ENCODE data around the gene SLC35E4.
"Not testable (repeated sequence)": the region's sequence is repeated elsewhere in the genome, so short reads cannot be mapped to it uniquely, and the experiment has no call there.

SLC35E4 gene

DNA sequence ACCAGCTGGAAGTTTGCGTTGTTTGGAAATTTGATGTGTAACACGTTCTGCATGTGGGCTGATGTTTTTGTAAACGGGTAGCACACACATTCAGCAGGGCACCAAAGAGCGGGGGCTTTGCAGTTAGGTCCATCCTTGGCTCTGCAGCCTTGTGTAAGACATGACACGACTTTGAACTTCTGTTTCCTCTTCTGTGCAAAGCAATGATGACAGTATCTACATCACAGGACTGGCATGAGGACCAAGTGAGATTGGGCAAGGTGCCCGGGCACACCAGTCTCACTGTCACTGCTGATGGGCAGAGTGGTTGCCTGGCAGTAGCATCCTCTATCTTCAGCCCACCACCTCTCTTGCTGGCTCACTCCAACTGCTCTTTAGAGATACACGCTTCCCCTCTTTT lies 25.3 kb upstream of the SLC35E4 start:
- DNase-seq (ENCODE audit: low read depth in 1 of 2, low spot score in 1 of 2), result no peak

DNA sequence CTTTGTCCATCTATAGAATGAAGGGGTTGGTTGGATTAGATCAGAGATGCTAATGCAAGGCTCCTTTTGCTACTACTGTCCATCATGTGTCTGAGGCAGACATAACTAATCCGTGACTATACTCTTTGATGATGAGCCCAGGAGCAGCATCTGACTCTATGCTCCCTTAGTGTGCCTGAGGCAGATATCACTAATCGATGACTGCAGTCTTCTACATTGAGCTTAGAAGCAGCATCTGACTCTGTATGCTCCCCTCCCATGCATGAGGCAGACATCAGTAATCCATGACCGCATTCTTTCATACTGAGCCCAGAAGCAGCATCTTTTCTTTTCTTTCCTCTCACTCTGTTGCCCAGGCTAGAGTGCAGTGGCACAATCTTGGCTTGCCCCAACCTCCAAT lies 24.4 kb upstream of the SLC35E4 start:
- DNase-seq (ENCODE audit: low read depth in 1 of 2, low spot score in 1 of 2), result no peak

- no peak for DNase-seq (ENCODE audit: low read depth in 1 of 2, low spot score in 1 of 2)
Observed at GRCh38 chr22:30612789-30613188, 22.8 kb upstream of the SLC35E4 start.

DNA sequence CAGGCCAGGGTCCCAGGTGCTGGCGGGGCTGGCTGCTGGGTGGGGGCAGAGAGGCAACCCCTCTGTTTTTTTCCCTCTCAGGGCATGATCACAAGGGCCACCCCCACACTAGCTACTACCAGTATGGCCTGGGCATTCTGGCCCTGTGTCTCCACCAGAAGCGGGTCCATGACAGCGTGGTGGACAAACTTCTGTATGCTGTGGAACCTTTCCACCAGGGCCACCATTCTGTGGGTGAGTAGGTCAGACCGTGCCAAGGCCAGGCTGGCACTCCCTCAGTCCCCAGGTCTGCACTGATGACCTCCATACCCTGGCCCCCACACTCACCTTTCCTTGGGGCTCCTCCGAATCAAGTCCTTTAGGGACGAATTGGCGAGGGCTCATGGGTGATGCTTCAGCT lies 21.3 kb upstream of the SLC35E4 start:
- DNase-seq (ENCODE audit: low read depth in 1 of 2, low spot score in 1 of 2), result no peak

GRCh38 chr22:30614879-30615278 lies 20.7 kb upstream of the SLC35E4 start:
- no peak for DNase-seq (ENCODE audit: low read depth in 1 of 2, low spot score in 1 of 2)

DNA sequence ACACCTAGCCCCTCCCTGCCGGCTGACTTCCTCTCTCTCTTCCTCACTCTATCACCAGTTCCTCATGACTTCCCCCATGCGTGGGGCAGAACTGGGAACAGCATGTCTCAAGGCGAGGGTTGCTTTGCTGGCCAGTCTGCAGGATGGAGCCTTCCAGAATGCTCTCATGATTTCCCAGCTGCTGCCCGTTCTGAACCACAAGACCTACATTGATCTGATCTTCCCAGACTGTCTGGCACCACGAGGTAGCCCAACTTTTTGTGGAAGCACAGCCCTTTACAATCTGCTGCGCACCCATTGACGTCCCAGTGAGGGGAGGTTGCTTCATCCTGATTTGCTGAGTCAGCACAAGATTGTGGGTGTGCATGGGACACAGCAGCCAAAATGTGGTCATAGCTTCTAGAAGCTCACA lies 20.0 kb upstream of the SLC35E4 start:
- no peak for DNase-seq (ENCODE audit: low read depth in 1 of 2, low spot score in 1 of 2)

- DNase-seq (ENCODE audit: low read depth in 1 of 2, low spot score in 1 of 2), result no peak
Observed at GRCh38 chr22:30617819-30618218, 17.8 kb upstream of the SLC35E4 start.

DNA sequence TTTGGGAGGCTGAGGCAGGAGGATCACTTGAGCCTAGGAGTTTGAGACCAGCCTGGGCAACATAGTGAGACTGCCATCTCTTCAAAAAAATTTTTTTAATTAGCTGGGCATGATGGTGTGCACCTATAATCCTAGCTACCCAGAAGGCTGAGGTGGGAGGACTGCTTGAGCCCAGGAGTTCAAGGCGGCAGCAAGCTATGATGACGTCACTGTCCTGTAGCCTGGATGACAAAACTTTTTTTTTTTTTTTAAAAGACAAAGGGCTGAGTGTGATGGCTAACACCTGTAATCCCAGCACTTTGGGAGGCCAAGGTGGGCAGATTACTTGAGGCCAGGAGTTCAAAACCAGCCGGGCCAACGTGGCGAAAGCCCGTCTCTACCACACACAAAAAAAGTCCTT lies 15.7 kb upstream of the SLC35E4 start:
- DNase-seq (ENCODE audit: low read depth in 1 of 2, low spot score in 1 of 2), result not testable (repeated sequence)

DNA sequence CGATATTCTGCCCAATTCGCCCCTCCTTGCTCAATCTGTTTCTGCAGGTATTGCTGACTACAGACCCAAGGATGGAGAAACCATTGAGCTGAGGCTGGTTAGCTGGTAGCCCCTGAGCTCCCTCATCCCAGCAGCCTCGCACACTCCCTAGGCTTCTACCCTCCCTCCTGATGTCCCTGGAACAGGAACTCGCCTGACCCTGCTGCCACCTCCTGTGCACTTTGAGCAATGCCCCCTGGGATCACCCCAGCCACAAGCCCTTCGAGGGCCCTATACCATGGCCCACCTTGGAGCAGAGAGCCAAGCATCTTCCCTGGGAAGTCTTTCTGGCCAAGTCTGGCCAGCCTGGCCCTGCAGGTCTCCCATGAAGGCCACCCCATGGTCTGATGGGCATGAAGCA lies 9.2 kb upstream of the SLC35E4 start:
- no peak for DNase-seq (ENCODE audit: low read depth in 1 of 2, low spot score in 1 of 2)

- DNase-seq (ENCODE audit: low read depth in 1 of 2, low spot score in 1 of 2), result no peak
Observed at GRCh38 chr22:30627471-30627870, 8.1 kb upstream of the SLC35E4 start.

DNA sequence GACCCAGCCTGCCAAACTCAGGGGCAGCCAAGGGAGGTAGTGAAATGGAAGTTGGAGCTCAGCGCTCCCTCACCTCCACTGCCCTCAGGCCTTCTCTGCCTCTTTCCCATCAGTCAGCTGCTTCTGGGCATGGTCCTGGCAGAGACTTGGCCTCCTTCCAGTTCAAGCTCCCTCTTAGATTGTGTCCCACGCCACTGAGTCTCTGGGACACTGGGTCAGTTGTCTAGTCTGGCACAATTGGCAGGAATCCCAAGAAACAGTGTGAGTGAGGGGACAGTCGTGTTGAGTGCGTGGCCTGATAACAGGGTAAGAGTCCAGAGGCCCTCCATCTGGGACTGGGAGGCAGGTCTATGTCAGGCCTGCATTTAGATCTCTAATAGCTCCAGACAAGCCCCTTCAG lies 7.1 kb upstream of the SLC35E4 start:
- DNase-seq (ENCODE audit: low read depth in 1 of 2, low spot score in 1 of 2), result no peak

GRCh38 chr22:30631469-30631868 lies 4.1 kb upstream of the SLC35E4 start:
- not testable (repeated sequence) for DNase-seq (ENCODE audit: low read depth in 1 of 2, low spot score in 1 of 2)

DNA sequence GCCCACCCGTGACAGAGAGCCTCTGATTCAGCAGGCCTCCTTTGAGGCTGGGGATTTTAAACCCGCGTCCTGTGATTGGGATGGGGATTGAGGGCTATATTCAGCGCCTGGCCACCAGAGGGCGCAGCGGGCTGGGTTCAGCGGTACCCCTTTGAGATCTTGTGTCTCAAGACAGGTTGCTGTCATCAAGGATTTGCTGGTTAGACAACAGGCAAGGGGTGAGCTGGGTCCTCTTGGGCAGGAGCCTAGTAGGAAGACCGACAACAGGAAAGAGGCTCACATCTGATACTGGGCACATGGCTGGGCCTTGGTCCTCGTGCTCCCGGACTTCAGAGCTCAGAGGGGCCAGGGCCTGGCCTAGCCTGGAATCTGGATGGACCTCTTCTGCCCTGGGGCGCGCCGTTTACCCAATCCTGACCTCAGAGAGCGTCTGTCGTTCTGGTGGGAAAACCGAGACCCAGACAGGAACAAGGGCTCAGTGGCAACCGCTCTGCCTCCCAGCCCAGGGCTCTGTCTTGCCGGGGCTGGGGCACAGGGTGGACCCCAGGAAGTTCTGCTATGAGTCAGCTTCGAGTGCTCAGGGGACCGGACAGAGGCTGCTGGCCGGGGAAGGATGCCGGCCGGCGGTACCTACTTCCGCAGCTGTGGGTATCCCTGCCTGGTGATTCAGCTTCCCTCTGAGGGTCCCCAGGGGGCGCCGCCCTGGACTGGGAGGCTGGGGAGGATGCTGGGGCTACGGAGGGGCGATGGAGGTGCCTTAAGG lies 929 bp upstream of the SLC35E4 start:
- DNase-seq (ENCODE audit: low read depth in 1 of 2, low spot score in 1 of 2), result peak; percentile 88 to 89

- DNase-seq (ENCODE audit: low read depth in 1 of 2, low spot score in 1 of 2), result no peak
Observed at GRCh38 chr22:30636226-30637077, 871 bp downstream of the SLC35E4 start.

- DNase-seq (ENCODE audit: low read depth in 1 of 2, low spot score in 1 of 2), result no peak
Observed at GRCh38 chr22:30637701-30638114, 2.1 kb downstream of the SLC35E4 start.

DNA sequence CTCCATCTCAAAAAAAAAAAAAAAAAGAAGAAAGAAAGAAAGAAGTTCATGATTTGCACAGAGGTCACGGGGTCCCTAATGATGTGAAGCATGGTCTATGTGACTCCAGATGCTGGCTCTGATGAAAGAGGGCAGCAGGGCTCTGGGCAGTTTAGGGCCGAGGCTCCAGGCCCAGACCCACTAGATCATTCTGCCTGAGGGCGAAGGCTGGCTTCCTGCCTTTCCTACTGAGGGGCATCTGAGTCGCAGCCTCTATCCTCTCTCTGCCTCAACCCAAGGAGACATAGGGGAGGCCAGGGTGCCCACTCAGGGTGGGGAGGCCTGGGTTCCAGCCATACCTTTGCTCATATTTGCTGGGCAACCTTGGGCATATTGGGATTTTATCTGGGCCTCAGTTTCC lies 4.8 kb downstream of the SLC35E4 start:
- no peak for DNase-seq (ENCODE audit: low read depth in 1 of 2, low spot score in 1 of 2)

GRCh38 chr22:30640839-30641430 lies 5.4 kb downstream of the SLC35E4 start:
- DNase-seq (ENCODE audit: low read depth in 1 of 2, low spot score in 1 of 2), result no peak

- no peak for DNase-seq (ENCODE audit: low read depth in 1 of 2, low spot score in 1 of 2)
Observed at GRCh38 chr22:30643055-30643875, 7.7 kb downstream of the SLC35E4 start.

DNA sequence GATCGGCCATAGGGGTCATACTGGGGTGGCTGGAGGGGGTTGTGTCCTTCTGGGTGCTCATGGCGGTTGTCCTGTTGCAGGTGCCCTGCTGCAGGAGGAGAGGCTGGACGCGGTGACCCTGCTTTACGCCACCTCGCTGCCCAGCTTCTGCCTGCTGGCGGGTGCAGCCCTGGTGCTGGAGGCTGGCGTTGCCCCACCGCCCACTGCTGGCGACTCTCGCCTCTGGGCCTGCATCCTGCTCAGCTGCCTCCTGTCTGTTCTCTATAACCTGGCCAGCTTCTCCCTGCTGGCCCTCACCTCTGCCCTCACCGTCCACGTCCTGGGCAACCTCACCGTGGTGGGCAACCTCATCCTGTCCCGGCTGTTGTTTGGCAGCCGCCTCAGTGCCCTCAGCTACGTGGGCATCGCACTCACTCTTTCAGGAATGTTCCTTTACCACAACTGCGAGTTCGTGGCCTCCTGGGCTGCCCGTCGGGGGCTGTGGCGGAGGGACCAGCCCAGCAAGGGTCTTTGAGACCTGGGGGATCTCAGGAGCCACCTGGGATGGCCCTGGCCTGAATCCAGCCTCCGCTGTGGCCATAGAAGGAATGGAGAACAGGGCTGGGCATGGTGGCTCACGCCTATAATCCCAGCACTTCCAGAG lies 11.1 kb downstream of the SLC35E4 start:
- DNase-seq (ENCODE audit: low read depth in 1 of 2, low spot score in 1 of 2), result no peak

DNA sequence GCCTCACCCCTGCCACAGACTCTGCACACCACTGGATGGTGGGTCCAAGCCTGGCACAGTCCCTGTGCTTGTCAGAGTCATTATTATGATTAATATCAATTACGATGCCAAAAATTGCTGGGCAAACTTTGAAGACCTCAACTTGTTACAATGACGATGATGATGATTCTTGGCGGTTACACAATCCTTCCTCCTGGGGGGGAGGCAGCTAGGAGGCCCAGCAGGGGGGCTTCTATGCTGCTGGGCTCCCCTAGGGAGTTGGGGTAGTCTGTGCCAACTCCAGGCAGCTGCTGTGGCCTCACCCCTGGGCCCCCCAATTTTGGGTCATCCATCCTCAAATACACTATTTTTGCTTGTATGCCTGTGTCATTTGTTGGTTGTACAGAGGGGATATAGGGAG lies 12.0 kb downstream of the SLC35E4 start:
- no peak for DNase-seq (ENCODE audit: low read depth in 1 of 2, low spot score in 1 of 2)

DNA sequence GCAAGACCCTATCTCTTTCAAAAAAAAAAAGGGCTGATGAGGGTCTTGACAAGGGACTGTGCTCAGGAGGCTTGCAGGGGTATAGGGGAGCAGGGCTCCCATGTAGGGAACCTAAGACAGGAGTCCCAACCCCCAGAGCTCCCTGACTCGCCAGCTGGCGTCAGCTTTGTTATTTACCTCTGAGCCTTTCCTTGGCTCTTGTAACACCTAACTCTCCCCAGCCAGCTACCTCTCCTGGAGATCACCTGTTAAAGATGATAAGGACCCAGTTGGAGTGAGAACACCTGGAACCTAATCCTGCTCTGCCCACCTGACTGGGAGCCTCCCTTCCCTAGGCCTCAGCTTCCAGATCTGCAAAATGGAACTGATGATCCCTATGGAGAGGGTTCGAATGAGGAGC lies 13.2 kb downstream of the SLC35E4 start:
- DNase-seq (ENCODE audit: low read depth in 1 of 2, low spot score in 1 of 2), result no peak
